GM21423 (cell line): ENCODE data around the gene PLCB2.

Experiments used
- ATAC-seq: cut with Tn5 transposase; IDR thresholded peaks from one replicate; pipeline ENCODE4 v1.9.1; 2021; ENCODE audit warnings: mild to moderate bottlenecking, moderate library complexity; ENCODE audit not compliant: unreplicated experiment

PLCB2 gene

DNA sequence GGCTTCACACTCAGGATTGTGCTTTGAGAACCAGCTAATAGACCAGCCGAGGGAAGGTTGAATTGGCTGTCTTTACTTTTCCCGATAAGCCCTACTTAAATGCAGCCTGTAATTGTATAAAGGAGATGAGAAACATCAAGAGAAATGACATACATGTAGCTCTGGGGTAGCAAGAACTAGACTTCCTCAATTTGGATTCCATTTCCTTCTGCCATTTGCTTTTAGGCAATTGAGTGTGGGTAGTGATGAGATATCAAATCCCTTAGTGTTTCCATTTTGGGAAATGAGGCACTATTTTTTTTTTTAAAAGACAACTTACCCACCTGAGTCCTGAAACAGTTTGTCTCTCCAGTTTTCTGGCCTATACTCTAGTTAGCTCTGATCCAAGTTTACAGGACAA is 18.0 kb upstream of the PLCB2 start:
- ATAC-seq, result no peak

GRCh38 chr15:40325188-40325587 is 17.5 kb upstream of the PLCB2 start:
- no peak for ATAC-seq

- ATAC-seq, result peak; percentile 4
Measured at GRCh38 chr15:40323953-40324937, 16.5 kb upstream of the PLCB2 start.

GRCh38 chr15:40323239-40323952 is 15.7 kb upstream of the PLCB2 start, which contains the start of gene INAFM2:
INAFM2 (plus strand) TSS chr15:40323692; CDS start chr15:40324056, 364 bp downstream.
- peak; percentile 91 for ATAC-seq

DNA sequence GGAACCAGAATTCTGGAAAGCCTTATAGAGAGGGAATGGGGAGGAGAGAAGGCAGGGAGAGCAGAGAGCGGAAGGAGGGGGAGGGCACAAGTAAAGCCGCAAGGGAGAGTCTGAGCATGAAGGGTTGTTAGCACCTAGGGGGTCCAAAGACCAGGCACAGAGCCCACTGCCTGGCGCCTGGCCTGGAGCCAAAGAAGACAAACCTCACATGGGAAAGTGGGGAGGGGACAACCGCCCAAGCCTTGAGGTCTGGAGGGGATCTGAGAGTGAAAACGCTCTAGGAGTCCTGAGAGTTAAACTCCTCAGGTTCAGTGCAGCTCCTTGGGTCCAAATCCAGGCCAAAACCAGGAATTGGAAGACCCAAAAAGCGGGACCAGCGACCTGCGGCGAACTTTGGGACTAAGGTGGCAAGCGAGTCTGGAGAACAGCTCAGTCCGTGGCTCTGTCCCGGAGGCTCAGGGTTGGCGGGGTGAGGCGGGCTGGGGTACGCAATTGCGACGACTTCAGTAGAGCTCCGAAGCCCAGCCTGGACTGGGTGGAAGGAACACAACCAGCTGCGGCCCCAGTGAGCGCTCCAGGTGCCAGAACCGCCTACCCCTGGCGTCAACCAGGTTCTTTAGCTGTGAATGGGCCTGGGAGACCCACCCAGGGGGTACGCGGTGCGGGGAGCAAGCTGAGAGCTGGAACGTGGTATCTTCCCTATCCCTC is 14.9 kb upstream of the PLCB2 start:
- ATAC-seq, result no peak

DNA sequence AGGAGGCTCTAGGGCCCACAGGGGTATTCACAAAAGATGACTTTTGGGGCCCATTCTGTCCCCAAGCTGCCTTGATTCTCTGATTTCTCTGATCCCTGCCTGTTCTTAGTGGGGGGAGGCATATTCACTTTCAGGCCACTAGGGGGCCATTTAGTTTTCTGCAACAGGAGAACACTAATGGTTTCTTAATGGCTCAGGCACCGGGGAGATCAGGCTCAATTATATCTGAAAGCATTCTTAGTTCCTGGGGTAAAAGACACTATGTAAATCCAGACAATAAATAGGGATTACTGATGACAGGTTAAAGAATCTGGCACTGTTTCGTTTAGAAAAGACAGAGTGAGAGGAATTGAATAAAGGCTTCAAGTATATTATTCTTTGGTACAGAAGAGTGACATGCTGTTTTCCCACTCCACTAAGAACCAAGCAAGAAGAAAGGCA is 13.2 kb upstream of the PLCB2 start:
- no peak for ATAC-seq

DNA sequence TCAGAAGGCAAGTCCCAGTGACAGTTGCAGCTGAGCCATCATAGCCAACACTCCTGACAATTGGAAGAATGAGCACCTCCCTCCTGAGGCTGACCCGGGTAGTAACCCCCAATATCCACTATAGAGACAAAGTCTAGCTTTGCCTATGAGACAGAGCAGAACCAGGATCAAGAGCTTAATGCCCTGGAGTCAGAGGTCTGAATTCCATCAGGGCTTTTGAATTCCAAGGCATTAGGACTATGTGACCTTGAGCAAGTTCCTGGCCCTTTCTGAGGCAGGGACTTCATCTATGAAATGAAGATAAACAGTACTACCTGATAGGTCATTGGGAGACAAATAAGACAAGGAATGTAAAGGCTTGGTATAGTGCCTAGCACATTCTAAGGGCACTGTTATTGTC is 12.7 kb upstream of the PLCB2 start:
- ATAC-seq, result no peak

DNA sequence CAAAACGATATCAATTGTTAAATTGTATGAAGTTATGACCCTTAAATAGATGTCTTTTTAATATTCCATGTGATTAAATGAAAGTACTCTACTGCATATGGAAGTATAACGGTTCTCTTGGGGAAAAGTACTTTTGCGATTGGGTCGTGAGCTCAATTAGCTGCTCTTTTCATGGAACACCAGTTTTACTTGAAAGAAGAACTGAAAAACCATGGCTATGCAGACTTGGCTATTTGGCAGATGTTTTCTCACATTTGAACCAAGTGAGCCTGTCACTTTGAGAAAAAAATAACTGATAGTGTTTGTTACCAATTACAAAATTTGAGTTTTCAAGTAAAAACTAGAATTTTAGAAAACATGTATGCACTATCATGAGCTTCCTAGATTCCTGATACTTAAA is 9.8 kb upstream of the PLCB2 start:
- no peak for ATAC-seq

GRCh38 chr15:40316931-40317330 is 9.2 kb upstream of the PLCB2 start:
- no peak for ATAC-seq

DNA sequence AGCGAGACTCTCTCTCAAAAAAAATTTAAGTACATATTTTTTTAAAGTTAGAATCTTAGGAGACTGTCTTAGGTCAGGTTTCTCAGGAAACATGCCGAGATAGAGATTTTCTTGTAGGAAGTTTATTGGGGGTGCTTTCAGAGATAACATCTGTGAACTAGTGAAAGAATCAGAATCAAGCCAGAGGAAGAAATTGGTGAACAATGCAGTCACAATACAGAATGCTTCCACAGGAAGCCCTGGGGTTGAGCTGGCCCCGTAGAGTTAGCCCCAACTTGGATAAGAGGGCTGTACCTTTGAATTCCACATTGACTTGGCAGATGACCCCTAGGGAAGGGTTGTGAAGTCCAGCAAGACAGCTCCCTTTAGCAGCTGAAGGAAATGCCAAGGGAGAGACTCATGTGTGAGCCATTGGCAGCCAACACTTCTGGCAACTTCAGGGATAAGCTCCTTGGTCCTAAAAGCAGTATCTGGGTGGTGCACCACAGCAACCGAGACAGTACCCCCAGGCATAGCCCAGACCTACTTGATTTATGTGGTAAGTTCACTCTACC is 7.1 kb upstream of the PLCB2 start:
- ATAC-seq, result no peak

DNA sequence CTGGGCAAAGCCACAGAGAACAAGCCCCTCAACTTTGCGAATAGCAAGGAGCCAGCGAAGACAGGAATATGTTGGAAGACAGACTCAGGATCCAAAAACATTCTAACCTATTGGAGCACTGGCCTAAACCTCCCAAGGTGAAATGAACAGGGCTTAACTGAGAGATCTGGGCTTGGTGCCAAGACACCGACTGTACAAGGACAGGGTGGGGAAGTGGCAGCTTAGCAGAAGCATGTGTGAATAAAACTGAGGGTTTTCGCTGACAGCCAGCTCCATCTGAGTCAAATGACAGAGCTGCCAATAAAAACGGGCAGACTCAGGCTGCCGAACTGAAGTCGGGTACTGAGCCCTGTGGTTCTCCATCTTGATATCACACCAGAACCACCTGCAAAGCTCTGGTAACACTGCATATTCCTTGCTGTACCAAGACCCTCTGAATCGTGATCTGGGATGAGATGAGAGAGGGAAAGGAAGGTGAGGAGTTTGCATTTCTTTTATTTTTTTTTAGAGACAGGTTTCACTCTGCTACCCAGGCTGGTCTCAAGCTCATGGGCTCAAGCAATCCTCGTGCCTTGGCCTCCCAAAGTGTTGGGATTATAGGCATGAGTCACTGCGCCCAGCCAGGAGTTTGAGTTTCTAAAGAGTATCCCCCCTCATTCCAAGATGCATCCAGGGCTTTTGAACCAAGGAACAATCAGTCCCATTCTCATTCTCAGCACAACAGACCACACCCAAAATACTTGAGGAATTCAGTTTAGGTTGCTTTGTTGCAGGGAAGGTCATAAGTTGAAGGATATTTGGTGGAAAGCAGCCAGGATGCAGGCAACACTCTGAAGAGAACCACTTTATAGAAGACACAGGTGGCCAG is 6.0 kb upstream of the PLCB2 start:
- no peak for ATAC-seq

DNA sequence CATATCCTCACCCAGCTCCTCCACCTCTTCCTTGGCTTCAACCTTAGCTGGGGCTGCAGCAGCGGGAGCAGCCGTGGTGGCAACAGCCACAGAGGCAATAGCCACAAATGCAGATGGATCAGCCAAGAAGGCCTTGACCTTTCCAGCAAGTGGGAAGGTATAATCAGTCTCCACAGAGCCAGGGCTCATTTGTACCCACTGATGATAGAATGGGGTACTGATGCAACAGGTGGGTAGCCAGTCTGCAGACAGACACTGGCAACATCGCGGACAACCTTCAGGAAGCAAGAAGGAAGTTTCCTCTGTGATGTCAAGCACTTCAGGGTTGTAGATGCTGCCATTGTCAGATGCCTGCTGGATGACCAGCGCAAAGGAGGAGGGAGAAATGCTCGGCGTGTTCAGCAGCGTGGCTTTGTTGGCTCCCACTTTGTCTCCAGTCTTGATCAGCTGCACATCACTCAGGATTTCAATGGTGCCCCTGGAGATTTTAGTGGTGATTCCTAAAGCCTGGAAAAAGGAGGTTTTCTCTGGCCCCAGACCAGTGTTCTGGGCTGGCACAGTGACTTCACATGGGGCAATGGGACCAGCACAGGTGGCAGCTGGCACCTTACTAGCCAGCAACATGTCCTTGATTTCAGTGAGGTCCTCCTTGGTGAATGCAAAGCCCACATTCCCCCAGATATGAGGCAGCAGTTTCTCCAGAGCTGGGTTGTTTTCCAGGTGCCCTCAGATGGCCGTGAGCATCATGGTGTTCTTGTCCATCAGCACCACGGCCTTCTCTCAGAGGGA is 4.8 kb upstream of the PLCB2 start:
- no peak for ATAC-seq

- ATAC-seq, result no peak
Measured at GRCh38 chr15:40310993-40311392, 3.3 kb upstream of the PLCB2 start.

- no peak for ATAC-seq
Measured at GRCh38 chr15:40310001-40310959, 2.5 kb upstream of the PLCB2 start.

GRCh38 chr15:40309344-40309862 is 1.7 kb upstream of the PLCB2 start:
- no peak for ATAC-seq

DNA sequence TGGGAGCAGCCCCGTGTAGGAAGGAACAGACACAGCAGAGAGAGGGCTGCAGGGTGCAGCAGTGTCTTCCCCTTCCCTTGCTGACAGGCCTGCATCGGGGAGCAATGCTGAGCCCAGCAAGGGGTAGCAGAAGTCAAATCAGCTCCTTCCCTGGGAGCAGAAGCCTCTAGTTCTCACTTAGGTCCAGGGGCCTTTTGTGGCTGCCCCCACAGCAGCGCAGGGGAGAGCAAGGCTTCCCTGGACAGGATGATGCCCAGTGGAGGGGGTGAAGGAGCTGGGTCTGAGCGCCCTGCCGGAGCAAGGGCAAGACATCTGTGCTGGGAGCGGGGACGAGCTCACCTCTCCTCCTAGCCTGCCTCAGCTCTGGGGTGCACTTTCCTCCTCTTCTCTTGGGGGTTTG is 827 bp downstream of the PLCB2 start:
- ATAC-seq, result no peak

- ATAC-seq, result no peak
Measured at GRCh38 chr15:40306371-40306770, 1.4 kb downstream of the PLCB2 start.

- ATAC-seq, result no peak
Measured at GRCh38 chr15:40305281-40305680, 2.5 kb downstream of the PLCB2 start.
